ENCODE results near the gene PDCD4.
"Not testable (repeated sequence)": the region's sequence is repeated elsewhere in the genome, so short reads cannot be mapped to it uniquely, and the experiment has no call there.

Gene PDCD4

GRCh38 chr10:110881905-110882304, 10.2 kb downstream of the PDCD4 start:
- no peak for DNase-seq (ENCODE audit: low spot score)

DNA sequence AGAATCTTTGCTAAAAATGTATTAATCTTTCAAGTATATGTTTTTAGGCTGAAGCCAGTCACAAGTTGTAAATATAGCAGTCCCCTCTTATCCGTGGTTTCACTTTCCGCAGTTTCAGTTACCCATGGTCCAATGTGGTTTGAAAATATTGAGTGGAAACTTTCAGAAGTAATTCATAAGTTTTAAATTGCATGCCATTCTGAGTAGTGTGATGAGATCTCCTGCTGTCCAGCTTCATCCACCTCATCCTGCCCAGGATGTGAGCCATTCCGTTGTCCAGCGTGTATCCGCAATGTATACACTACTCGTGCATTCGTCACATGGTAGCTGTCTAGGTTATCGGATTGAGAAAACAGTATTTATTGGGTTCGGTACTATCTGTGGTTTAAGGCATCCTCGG, 12.2 kb downstream of the PDCD4 start:
- no peak for DNase-seq (ENCODE audit: low spot score)

- DNase-seq (ENCODE audit: low spot score), result no peak
Observed at GRCh38 chr10:110885932-110886674, 14.4 kb downstream of the PDCD4 start.

DNA sequence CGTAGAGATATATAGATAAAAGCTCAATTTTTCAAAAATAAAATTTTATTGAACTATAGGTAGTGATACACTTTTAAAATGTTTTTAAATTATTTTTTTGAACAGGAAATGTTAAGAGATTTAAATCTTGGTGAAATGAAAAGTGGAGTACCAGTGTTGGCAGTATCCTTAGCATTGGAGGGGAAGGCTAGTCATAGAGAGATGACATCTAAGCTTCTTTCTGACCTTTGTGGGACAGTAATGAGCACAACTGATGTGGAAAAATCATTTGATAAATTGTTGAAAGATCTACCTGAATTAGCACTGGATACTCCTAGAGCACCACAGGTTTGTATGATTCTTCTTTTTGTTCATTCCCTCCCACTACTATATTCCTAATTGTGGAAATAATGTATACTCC, 15.8 kb downstream of the PDCD4 start:
- no peak for DNase-seq (ENCODE audit: low spot score)

DNA sequence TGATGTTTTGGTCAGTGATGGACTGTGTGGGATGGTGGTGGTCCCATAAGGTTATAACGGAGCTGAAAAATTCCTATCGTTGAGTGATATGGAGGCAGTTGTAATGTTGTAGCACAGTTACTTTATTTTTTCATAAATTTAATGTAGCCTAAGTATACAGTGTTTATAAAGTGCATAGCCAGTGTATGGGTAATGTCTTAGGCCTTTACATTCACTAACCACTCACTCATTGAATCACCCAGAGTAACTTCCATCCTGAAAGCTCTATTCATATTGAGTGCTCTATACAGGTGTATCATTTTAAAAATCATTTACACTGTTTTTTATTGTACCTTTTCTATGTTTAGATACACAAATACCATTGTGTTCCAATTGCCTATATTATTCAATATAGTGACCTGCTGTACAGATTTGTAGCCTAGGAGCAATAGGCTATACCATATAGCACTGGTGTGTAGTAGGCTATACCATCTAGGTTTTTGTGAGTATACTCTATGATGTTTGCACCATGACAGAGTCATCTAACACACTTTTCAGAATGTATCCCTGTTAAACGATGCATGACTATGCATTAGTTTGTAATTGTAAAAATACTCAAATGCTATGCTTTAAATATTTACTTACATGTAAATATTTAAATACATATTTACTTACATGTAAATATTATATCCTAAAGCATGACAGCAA, 21.0 kb downstream of the PDCD4 start:
- no peak for DNase-seq (ENCODE audit: low spot score)

DNA sequence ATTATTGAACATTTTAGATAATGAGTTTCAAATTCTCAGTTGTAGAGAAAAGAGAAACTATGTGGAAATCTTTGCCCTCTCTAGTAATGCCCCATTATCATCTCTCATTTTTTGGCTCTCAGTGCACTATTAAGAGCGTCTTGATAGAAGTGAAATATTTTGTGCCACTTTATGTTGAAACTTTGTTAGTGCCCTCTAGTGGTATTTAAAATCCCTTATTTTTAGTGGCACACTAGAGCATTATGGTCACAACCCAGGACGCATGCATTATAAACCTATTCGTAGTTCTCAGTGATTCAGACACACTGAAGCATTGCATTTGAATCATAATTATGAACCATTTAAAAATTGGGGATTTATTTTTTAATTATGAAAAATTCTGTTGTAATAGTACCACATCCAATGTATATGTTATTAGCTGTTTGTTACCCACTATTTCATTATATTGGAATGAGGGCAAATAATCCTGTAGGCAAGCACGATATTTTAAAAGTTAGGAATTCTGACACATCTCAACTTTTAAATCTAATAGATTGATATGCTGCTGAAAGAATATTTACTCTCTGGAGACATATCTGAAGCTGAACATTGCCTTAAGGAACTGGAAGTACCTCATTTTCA, 21.9 kb downstream of the PDCD4 start:
- DNase-seq (ENCODE audit: low spot score), result peak; percentile 30

DNA sequence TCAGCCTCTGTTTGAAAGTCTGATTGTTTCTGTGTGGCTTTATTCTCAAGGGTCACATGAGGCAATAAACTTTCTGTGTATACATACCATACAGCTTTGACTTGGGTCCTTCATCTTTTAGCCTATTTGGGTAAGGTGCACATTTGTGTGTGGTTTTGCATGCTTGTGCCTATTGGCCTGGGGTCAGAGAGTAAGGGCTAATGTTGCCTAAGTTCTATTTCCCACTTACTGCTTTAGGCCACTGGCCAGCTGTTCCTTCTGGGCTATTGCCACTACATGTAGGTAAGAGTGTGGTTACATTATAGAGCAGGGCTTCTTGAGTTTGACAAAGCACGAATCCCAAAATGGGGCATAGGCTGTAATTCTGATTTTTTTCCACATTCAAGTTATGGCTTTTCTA, 25.5 kb downstream of the PDCD4 start:
- no peak for DNase-seq (ENCODE audit: low spot score)

- DNase-seq (ENCODE audit: low spot score), result no peak
Observed at GRCh38 chr10:110898391-110898790, 26.7 kb downstream of the PDCD4 start.

- DNase-seq (ENCODE audit: low spot score), result no peak
Observed at GRCh38 chr10:110900983-110901382, 29.3 kb downstream of the PDCD4 start.

GRCh38 chr10:110901954-110902819, 30.5 kb downstream of the PDCD4 start:
- DNase-seq (ENCODE audit: low spot score), result peak; percentile 21

GRCh38 chr10:110903280-110904278, 31.9 kb downstream of the PDCD4 start:
- no peak for DNase-seq (ENCODE audit: low spot score)

GRCh38 chr10:110910138-110910537, 38.4 kb downstream of the PDCD4 start:
- no peak for DNase-seq (ENCODE audit: low spot score)

GRCh38 chr10:110912374-110912773, 40.6 kb downstream of the PDCD4 start:
- DNase-seq (ENCODE audit: low spot score), result peak; percentile 40

GRCh38 chr10:110914431-110914830, 42.7 kb downstream of the PDCD4 start:
- no peak for DNase-seq (ENCODE audit: low spot score)

GRCh38 chr10:110915035-110915434, 43.3 kb downstream of the PDCD4 start:
- no peak for DNase-seq (ENCODE audit: low spot score)

- DNase-seq (ENCODE audit: low spot score), result not testable (repeated sequence)
Observed at GRCh38 chr10:110915600-110915999, 43.9 kb downstream of the PDCD4 start.

DNA sequence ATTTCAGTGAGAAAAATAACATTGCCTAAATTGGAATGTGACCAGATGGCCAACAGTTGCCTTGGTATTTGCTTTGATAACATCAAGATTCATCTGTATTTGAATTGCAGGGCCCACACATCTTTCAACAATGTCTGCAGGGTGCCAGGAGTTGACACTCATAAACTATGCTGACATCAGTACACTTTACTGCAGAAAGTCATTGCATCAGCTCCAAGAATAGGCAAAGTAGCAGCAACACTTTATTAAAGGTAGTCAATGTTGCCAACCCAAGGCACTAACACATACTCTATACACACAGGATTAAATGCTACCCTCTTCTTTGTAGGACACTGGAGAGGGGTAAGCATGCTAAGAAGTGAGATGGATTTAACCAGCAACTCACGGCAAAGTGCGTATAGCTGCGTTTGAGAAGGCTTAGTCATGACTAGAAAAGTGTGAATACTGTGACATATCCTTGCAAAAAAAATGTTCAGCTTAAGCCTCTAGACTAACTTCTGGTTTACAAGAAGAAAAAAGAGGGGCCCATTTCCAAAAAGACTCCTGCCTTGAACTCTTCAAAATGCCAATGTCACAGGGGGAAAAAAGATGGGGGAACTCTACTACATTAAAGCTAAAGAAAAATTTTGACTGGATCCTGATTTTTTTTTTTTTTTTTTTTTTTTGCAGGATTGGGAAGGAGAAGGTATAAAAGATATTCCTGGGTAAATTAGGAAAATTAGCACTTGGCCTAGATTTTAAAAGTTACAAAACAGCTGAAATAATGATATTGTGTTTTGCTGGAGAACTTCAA, 45.0 kb downstream of the PDCD4 start:
- peak; percentile 66 for DNase-seq (ENCODE audit: low spot score)

DNA sequence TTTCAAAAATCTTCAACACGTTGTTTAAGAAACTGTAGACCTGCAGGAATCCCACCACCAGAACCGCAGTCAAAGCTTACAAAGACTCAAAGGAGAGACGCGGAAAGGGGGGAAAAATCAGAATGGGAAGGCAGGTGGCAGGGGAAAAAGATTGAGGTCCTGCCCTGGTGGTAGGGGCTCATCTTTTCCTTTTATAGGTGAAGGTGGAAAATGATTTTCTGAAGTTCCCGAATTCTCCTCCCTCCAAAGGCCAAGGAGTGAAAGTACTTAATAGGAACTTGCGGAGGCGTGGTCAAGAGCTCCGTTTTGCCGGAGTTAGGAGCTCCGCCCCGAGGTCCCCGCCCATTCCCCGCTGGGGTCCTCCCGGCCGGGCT, 46.5 kb downstream of the PDCD4 start:
- DNase-seq (ENCODE audit: low spot score), result peak; percentile 93

GRCh38 chr10:110918643-110919348, 47.1 kb downstream of the PDCD4 start, which contains the start of gene BBIP1:
Gene BBIP1, minus strand, starts transcription at chr10:110919180. Its CDS starts 1,023 bp downstream, at chr10:110918157.
- peak; percentile 94 for DNase-seq (ENCODE audit: low spot score)

All from AG08396 (cell line).